PC-9 (cell line): ENCODE data around the gene CXCL16. TPM values are rescaled to one million over a fixed set of nuclear protein-coding genes. Genes with fewer than 3 reads are reported as not detected.
"Not testable (repeated sequence)": the region's sequence is repeated elsewhere in the genome, so short reads cannot be mapped to it uniquely, and the experiment has no call there.

Source experiments
- BruUV-seq: library from RNA; stranded (reverse); fragments of 400-500 nt; replicated peaks from 2 replicates; lab custom pipeline; 2021; lab: Mats Ljungman, UMichigan
- CTCF ChIA-PET: fragments of 300-600 bp; sonication (Branson Sonifier 250); formaldehyde crosslinking; loops from one replicate; lab custom pipeline; 2022; ENCODE audit warnings: antibody characterized with exemption; lab: Charles Lee
- POLR2A ChIA-PET: fragments of 300-600 bp; sonication (Branson Sonifier 250); formaldehyde crosslinking; loops from one replicate; lab custom pipeline; 2022; ENCODE audit warnings: antibody characterized with exemption; ENCODE audit not compliant: unreplicated experiment; lab: Charles Lee
- DNase-seq, 2 experiments: peaks; one replicate each; pipeline versions ENCODE4 v3.0.0 to v3.0.0-alpha.2; 2015 to 2022; ENCODE audit warnings: mixed read lengths in 1 of 2
- H2AFZ ChIP-seq: fragments of 200-600 bp; sonication (generic); 2 replicates; pipeline ENCODE4 v1.8.1; 2017; ENCODE audit warnings: antibody characterized with exemption
- H3F3A ChIP-seq: fragments of 200-600 bp; sonication (generic); 2 replicates; pipeline ENCODE4 v1.8.1; 2017; ENCODE audit warnings: antibody characterized with exemption, mild to moderate bottlenecking, low read depth; ENCODE audit not compliant: insufficient read depth
- H3K27ac ChIP-seq: fragments of 200-600 bp; sonication (generic); 2 replicates; pipeline ENCODE4 v1.6.1; 2016; ENCODE audit warnings: mixed run types
- H3K27me3 ChIP-seq: fragments of 200-600 bp; sonication (generic); 2 replicates; pipeline ENCODE4 v1.6.1; 2016; ENCODE audit warnings: low read depth, mixed run types; ENCODE audit not compliant: insufficient read depth
- H3K36me3 ChIP-seq: fragments of 200-600 bp; sonication (generic); 2 replicates; pipeline ENCODE4 v1.6.1; 2016; ENCODE audit warnings: low read depth, mixed run types
- H3K4me1 ChIP-seq: fragments of 200-600 bp; sonication (generic); replicated peaks from 2 replicates; pipeline ENCODE4 v1.6.1; 2016; ENCODE audit warnings: mixed run types; ENCODE audit not compliant: insufficient read depth
- H3K4me2 ChIP-seq: fragments of 200-600 bp; sonication (generic); 2 replicates; pipeline ENCODE4 v1.6.1; 2017; ENCODE audit warnings: mixed run types
- H3K4me3 ChIP-seq: fragments of 200-600 bp; sonication (generic); 2 replicates; pipeline ENCODE4 v1.6.1; 2016; ENCODE audit warnings: mixed run types
- H3K79me2 ChIP-seq: fragments of 200-600 bp; sonication (generic); 2 replicates; pipeline ENCODE4 v1.6.1; 2017; ENCODE audit warnings: low read depth, mixed run types
- H3K9me2 ChIP-seq: fragments of 200-600 bp; sonication (generic); 2 replicates; pipeline ENCODE4 v1.8.1; 2017; ENCODE audit warnings: mild to moderate bottlenecking; ENCODE audit not compliant: insufficient read depth
- H3K9me3 ChIP-seq: fragments of 200-600 bp; sonication (generic); 2 replicates; pipeline ENCODE4 v1.8.1; 2016; ENCODE audit warnings: low read depth; ENCODE audit not compliant: insufficient read depth
- H4K20me1 ChIP-seq: fragments of 200-600 bp; sonication (generic); 2 replicates; pipeline ENCODE4 v1.8.1; 2017; ENCODE audit not compliant: insufficient read depth
- EZH2 ChIP-seq: fragments of 200-600 bp; sonication (generic); IDR thresholded peaks from 2 replicates; pipeline ENCODE4 v1.8.0; 2017; ENCODE audit warnings: antibody characterized with exemption, low read depth
- intact Hi-C: fragments of 100-400 bp; cut with micrococcal nuclease; formaldehyde crosslinking; loops from one replicate; pipeline ENCODE4 v1.10.0; 2022; ENCODE audit not compliant: unreplicated experiment
- total RNA-seq: library from RNA; stranded (reverse); gene quantifications from 2 replicates; pipeline ENCODE4 v1.2.3, GENCODE V29; 2021
- TF ChIP-seq, protein P1 (sequence below): fragments of 200-600 bp; sonication (generic); conservative IDR thresholded peaks from 2 replicates; pipeline ENCODE4 v1.6.1; 2017; ENCODE audit warnings: mixed run types, antibody characterized with exemption, mild to moderate bottlenecking, moderate library complexity

Gene CXCL16
- total RNA-seq, 1 experiment from 2014 or later: 52.4 TPM

- Histone ChIP-seq H3K36me3 (no peaks in the 10 kb centered on the region; the same call in 1 of the 2 replicates), H3F3A (peaks cover 11% of the 10 kb centered on the region; the same call in 1 of the 2 replicates), H3K4me2 (no peak overlapping the region; the same call in 1 of the 2 replicates), H3K4me1 (peaks cover 29% of the 10 kb centered on the region), H3K9me3 (no peaks in the 10 kb centered on the region), H3K4me3 (no peak overlapping the region), H3K9me2 (no peaks in the 10 kb centered on the region), H3K79me2 (peaks cover 90% of the 10 kb centered on the region), H2AFZ (no peak overlapping the region), H4K20me1 (peaks cover 42% of the 10 kb centered on the region), H3K27me3 (no peaks in the 10 kb centered on the region), H3K27ac (no peak overlapping the region)
- ChIA-PET POLR2A (no interaction called here), CTCF (no interaction called here)
- no peak for TF ChIP-seq EZH2
- TF ChIP-seq, protein P1, sequence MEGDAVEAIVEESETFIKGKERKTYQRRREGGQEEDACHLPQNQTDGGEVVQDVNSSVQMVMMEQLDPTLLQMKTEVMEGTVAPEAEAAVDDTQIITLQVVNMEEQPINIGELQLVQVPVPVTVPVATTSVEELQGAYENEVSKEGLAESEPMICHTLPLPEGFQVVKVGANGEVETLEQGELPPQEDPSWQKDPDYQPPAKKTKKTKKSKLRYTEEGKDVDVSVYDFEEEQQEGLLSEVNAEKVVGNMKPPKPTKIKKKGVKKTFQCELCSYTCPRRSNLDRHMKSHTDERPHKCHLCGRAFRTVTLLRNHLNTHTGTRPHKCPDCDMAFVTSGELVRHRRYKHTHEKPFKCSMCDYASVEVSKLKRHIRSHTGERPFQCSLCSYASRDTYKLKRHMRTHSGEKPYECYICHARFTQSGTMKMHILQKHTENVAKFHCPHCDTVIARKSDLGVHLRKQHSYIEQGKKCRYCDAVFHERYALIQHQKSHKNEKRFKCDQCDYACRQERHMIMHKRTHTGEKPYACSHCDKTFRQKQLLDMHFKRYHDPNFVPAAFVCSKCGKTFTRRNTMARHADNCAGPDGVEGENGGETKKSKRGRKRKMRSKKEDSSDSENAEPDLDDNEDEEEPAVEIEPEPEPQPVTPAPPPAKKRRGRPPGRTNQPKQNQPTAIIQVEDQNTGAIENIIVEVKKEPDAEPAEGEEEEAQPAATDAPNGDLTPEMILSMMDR: no peak
- intact Hi-C loops: loop anchor here (10.0 kb wide), 1 partner anchor 136 kb away; the partner anchor contains the start of gene GGT6
- no peak for DNase-seq
- BruUV-seq: no TSS peak
Measured at GRCh38 chr17:4701116-4701515, 38.6 kb downstream of the CXCL16 start.

DNA sequence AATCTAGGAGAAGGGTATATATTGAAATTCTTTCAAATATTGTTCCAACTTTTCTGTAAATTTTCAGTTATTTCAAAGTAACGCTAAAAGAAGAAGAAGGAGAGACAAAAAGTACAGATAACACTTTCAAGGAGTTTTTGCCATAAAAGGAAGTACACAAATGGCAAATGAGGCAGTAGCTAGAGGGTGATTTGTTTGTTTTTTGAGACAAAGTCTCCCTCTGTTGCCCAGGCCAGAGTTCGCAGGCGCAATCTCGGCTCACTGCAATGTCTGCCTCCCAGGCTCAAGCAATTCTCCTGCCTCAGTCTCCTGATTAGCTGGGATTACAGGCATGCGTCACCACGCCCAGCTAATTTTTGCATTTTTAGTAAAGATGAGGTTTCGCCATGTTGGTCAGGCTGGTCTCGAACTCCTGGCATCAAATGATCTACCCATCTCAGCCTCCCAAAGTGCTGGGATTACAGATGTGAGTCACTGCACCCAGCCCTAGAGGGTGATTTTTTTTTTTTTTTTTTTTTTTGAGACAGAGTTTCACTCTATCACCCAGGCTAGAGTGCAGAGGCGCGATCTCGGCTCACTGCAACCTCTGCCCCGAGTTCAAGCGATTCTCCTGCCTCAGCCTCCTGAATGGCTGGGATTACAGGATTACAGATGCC is 40.2 kb downstream of the CXCL16 start:
- H3K9me3 ChIP-seq, H3K27ac ChIP-seq, BruUV-seq, H3K27me3 ChIP-seq, CTCF ChIA-PET, H3K4me3 ChIP-seq, POLR2A ChIA-PET, H2AFZ ChIP-seq, H3K4me2 ChIP-seq, DNase-seq, H3K36me3 ChIP-seq, H3K9me2 ChIP-seq, H3F3A ChIP-seq: not testable (repeated sequence)
- peaks cover 45% of the 10 kb centered on the region for H4K20me1 ChIP-seq
- intact Hi-C loops: loop anchor here (10.0 kb wide), 1 partner anchor 135 kb away; the partner anchor contains the start of gene GGT6
- peaks cover 19% of the 10 kb centered on the region for H3K4me1 ChIP-seq
- H3K79me2 ChIP-seq: peaks cover 100% of the 10 kb centered on the region

- CTCF ChIA-PET: no interaction called here
Measured at GRCh38 chr17:4696437-4696805, 43.3 kb downstream of the CXCL16 start.

More at GRCh38 chr17:4696437-4696805, 43.3 kb downstream of the CXCL16 start:
- H3K9me3 ChIP-seq: no peaks in the 10 kb centered on the region
- H3K4me1 ChIP-seq: 0 out of 2 replicates have a peak, but pooled peaks cover 3% of the 10 kb centered on the region
- DNase-seq: no peak
- H3K79me2 ChIP-seq: peaks cover 95% of the 10 kb centered on the region
- no peak overlapping the region for H3K27ac ChIP-seq
- peaks cover 68% of the 10 kb centered on the region for H4K20me1 ChIP-seq
- POLR2A ChIA-PET: no interaction called here
- H3K9me2 ChIP-seq: no peaks in the 10 kb centered on the region
- no peak overlapping the region for H3K4me3 ChIP-seq
- H3F3A ChIP-seq: no peaks in the 10 kb centered on the region; the same call in 1 of the 2 replicates
- no peaks in the 10 kb centered on the region for H3K27me3 ChIP-seq
- no peak for TF ChIP-seq EZH2
- TF ChIP-seq, protein P1: no peak
- intact Hi-C loops: no loop called here
- H3K36me3 ChIP-seq: no peaks in the 10 kb centered on the region; the same call in 1 of the 2 replicates
- no peak overlapping the region for H3K4me2 ChIP-seq
- H2AFZ ChIP-seq: no peak overlapping the region
- BruUV-seq: no TSS peak
